Measurements from ENCODE around the gene WDR18.

- TF ChIP-seq CTCF (conservative IDR thresholded peaks at IDR 0.05; ENCODE audit: low read length) (no peak), EZH2phosphoT487 (IDR thresholded peaks at IDR 0.05; ENCODE audit: borderline replicate concordance) (no peak)
Observed at GRCh38 chr19:947707-948539, 36.2 kb upstream of the WDR18 start.

Measured in Loucy (cell line).